ENCODE data around the gene POLR1H.

POLR1H gene

GRCh38 chr6:30113841-30114240, 52.8 kb downstream of the POLR1H start:
- no peak for DNase-seq (ENCODE audit: low read depth)
- TF ChIP-seq, protein P1, sequence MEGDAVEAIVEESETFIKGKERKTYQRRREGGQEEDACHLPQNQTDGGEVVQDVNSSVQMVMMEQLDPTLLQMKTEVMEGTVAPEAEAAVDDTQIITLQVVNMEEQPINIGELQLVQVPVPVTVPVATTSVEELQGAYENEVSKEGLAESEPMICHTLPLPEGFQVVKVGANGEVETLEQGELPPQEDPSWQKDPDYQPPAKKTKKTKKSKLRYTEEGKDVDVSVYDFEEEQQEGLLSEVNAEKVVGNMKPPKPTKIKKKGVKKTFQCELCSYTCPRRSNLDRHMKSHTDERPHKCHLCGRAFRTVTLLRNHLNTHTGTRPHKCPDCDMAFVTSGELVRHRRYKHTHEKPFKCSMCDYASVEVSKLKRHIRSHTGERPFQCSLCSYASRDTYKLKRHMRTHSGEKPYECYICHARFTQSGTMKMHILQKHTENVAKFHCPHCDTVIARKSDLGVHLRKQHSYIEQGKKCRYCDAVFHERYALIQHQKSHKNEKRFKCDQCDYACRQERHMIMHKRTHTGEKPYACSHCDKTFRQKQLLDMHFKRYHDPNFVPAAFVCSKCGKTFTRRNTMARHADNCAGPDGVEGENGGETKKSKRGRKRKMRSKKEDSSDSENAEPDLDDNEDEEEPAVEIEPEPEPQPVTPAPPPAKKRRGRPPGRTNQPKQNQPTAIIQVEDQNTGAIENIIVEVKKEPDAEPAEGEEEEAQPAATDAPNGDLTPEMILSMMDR (IDR thresholded peaks at IDR 0.05; ENCODE audit: insufficient read depth, low read depth, low read length, missing control alignments) = no peak
- no peak overlapping the region for H3K4me3 ChIP-seq (ENCODE audit: low read depth, low read length)
